Astrocyte (in vitro differentiated cells and primary cell): ENCODE measurements around the gene SCGN.

Experiments used
- CTCF ChIP-seq: IDR thresholded peaks from 2 replicates; pipeline ENCODE4 v1.5.1; 2011; ENCODE audit warnings: low read depth, mild to moderate bottlenecking, inconsistent platforms, low read length, moderate library complexity; ENCODE audit not compliant: insufficient read depth
- EZH2 ChIP-seq: IDR thresholded peaks from 2 replicates; pipeline ENCODE4 v1.6.1; 2012; ENCODE audit warnings: mild to moderate bottlenecking, low read length, inconsistent platforms; ENCODE audit not compliant: insufficient read depth

GRCh38 chr6:25617997-25618396, 34.0 kb upstream of the SCGN start:
- TF ChIP-seq CTCF: no peak
- TF ChIP-seq EZH2: no peak
